Measurements from ENCODE around the gene EFCAB12. TPM values are rescaled to one million over a fixed set of nuclear protein-coding genes. Genes with fewer than 3 reads are reported as not detected.

EFCAB12 gene
- total and polyA plus RNA-seq, 2 of the 8 experiments (the other 6 are each of a cell fraction or from before 2014, with no cell fraction given) = 0.60 to 0.99 TPM

GRCh38 chr3:129475863-129476262, 47.4 kb upstream of the EFCAB12 start:
- no peaks in the 10 kb centered on the region for H3K79me2 ChIP-seq (ENCODE audit: control insufficient read depth in 1 of 2, insufficient read depth in 2 of 2, low read length in 2 of 2)
- no peak overlapping the region for H3K14ac ChIP-seq (ENCODE audit: insufficient read length)
- H2BK120ac ChIP-seq (replicated peaks; ENCODE audit: low read depth, low read length) = no peak overlapping the region
- no peaks in the 10 kb centered on the region for H3K4me1 ChIP-seq (replicated peaks in 1 of 4; ENCODE audit: control insufficient read depth in 3 of 4, insufficient read depth in 4 of 4, low read length in 3 of 4)
- no peak overlapping the region for H2AK5ac ChIP-seq (ENCODE audit: low read depth, low read length)
- H3K36me3 ChIP-seq (ENCODE audit: control insufficient read depth in 2 of 4, insufficient read depth in 4 of 4, low read length in 3 of 4) = peaks cover 4 to 20% (median 10%) of the 10 kb centered on the region in 4 experiments; a peak in 6 of 8 replicates
- H3K4me3 ChIP-seq (ENCODE audit: extremely low read depth in 1 of 4, insufficient read depth in 2 of 4, low read depth in 3 of 4, low read length in 4 of 4) = no peak overlapping the region
- H2BK15ac ChIP-seq (ENCODE audit: low read length) = no peak overlapping the region
- no peaks in the 10 kb centered on the region for H3K9me3 ChIP-seq (ENCODE audit: insufficient read depth in 2 of 2, low read depth in 1 of 2, low read length in 1 of 2)
- H3K9ac ChIP-seq (replicated peaks in 1 of 4; ENCODE audit: extremely low read depth in 1 of 4, low read depth in 3 of 4, low read length in 3 of 4) = no peak overlapping the region
- H4K5ac ChIP-seq (ENCODE audit: insufficient read length, low read depth, low read length) = no peak overlapping the region
- no peak overlapping the region for H3K56ac ChIP-seq (replicated peaks; ENCODE audit: insufficient read length, low read depth, low read length)
- no peak overlapping the region for H2BK20ac ChIP-seq (ENCODE audit: low read length)
- no peak overlapping the region for H3K23ac ChIP-seq (ENCODE audit: insufficient read length)
- H4K8ac ChIP-seq (ENCODE audit: extremely low read depth, insufficient read depth, low read length) = no peak overlapping the region
- H3K79me1 ChIP-seq (ENCODE audit: low read depth, low read length) = no peaks in the 10 kb centered on the region
- no peaks in the 10 kb centered on the region for H3K23me2 ChIP-seq (ENCODE audit: low read depth, low read length)
- H3K27ac ChIP-seq (ENCODE audit: low read depth, low read length) = no peak overlapping the region
- H3K4ac ChIP-seq (replicated peaks; ENCODE audit: insufficient read length, low read depth, low read length) = no peak overlapping the region
- CTCF ChIA-PET (ENCODE audit: partially characterized antibody) = interaction anchor here (0.7 to 2.0 kb wide), 7 partner anchors 9 to 349 kb away, joined by 3 to 7 read pairs (median 4); no protein-coding TSS in a partner anchor
- no peaks in the 10 kb centered on the region for H4K20me1 ChIP-seq (replicated peaks in 1 of 2; ENCODE audit: control insufficient read depth in 1 of 2, insufficient read depth in 2 of 2, low read length in 2 of 2)
- POLR2A ChIA-PET (ENCODE audit: partially characterized antibody) = interaction anchor here (0.9 kb wide), 1 partner anchor 51 kb away, joined by 3 read pairs; no protein-coding TSS in a partner anchor
- DNase-seq (ENCODE audit: low read depth in 1 of 2, low spot score in 2 of 2) (no peak), FAIRE-seq (no peak)
- no peak overlapping the region for H2BK5ac ChIP-seq (ENCODE audit: low read depth, low read length)
- no peak overlapping the region for H2BK12ac ChIP-seq (ENCODE audit: low read depth, low read length)
- no peak overlapping the region for H3K4me2 ChIP-seq (ENCODE audit: insufficient read depth in 1 of 2, low read depth in 2 of 2, low read length in 2 of 2)
- H3K18ac ChIP-seq (ENCODE audit: extremely low read depth, low read length) = no peak overlapping the region
- 88% methylated on average over 3 of the region's 3 CpGs; no CpG with 5 or more reads in 1 of the 2 experiments for whole genome bisulfite sequencing, 2 experiments (ENCODE audit: extremely low coverage in 1 of 2, insufficient coverage in 1 of 2, insufficient read length in 1 of 2, insufficient replicate concordance in 2 of 2, low coverage in 1 of 2, low lambda C conversion rate in 2 of 2, missing lambda C conversion rate in 1 of 2)
- no peak overlapping the region for H2AFZ ChIP-seq (ENCODE audit: low read length)
- no peak overlapping the region for H4K91ac ChIP-seq (replicated peaks; ENCODE audit: insufficient read length, low read length)
- TF ChIP-seq GTF2F1 (IDR thresholded peaks at IDR 0.05; ENCODE audit: borderline replicate concordance, low read depth, low read length) (no peak), NRF1 (IDR thresholded peaks at IDR 0.05; ENCODE audit: low read depth, low read length) (no peak), POU5F1 (IDR thresholded peaks at IDR 0.05; ENCODE audit: low read depth, low read length) (no peak), ZNF274 (IDR thresholded peaks at IDR 0.05; ENCODE audit: borderline replicate concordance, extremely low read depth, low read length) (no peak), POLR2A (IDR thresholded peaks at IDR 0.05; ENCODE audit: control extremely low read depth in 1 of 2, low read depth in 2 of 2, low read length in 2 of 2) (no peak), EP300 (IDR thresholded peaks at IDR 0.05; ENCODE audit: borderline replicate concordance in 1 of 2, low read depth in 2 of 2, low read length in 2 of 2) (no peak), CTBP2 (IDR thresholded peaks at IDR 0.05; ENCODE audit: borderline replicate concordance, insufficient read depth, insufficient read length, low read length) (no peak), TAF1 (IDR thresholded peaks at IDR 0.05; ENCODE audit: low read depth, low read length) (no peak), RAD21 (IDR thresholded peaks at IDR 0.05 in 1 of 2, conservative IDR thresholded peaks at IDR 0.05 in 1 of 2; ENCODE audit: low read depth in 2 of 2, low read length in 2 of 2) (no peak), HDAC6 (IDR thresholded peaks at IDR 0.05; ENCODE audit: low read depth, low read length) (no peak), SP2 (IDR thresholded peaks at IDR 0.05; ENCODE audit: low read length) (no peak), HDAC2 (IDR thresholded peaks at IDR 0.05; ENCODE audit: borderline replicate concordance in 1 of 2, low read depth in 2 of 2, low read length in 2 of 2) (no peak), YY1 (IDR thresholded peaks at IDR 0.05; ENCODE audit: low read depth, low read length) (no peak)
- H3K27me3 ChIP-seq (replicated peaks in 1 of 4; ENCODE audit: control insufficient read depth in 3 of 4, extremely low read depth in 1 of 4, insufficient read depth in 3 of 4, low read length in 3 of 4) = no peaks in the 10 kb centered on the region

Measured in H1 (cell line).